Mucosa of descending colon (tissue), 3 donors: Measurements from ENCODE around the gene UGT1A9. TPM values are rescaled to one million over a fixed set of nuclear protein-coding genes. Genes with fewer than 3 reads are reported as not detected.

Experiments
- ATAC-seq: fragments of 200-7000 bp; cut with Tn5 transposase; one replicate; pipeline ENCODE4 v1.9.1; 2020; ENCODE audit warnings: mild to moderate bottlenecking, moderate library complexity
- DNase-seq, 3 donors: peaks; one replicate each; pipeline ENCODE4 v3.0.0-alpha.2; 2020
- H3K36me3 ChIP-seq: fragments of 200-600 bp; one replicate; pipeline ENCODE4 v1.8.0; 2021; ENCODE audit warnings: low read depth, mild to moderate bottlenecking
- H3K4me1 ChIP-seq: fragments of 200-600 bp; one replicate; pipeline ENCODE4 v1.8.0; 2021; ENCODE audit warnings: low read depth, mild to moderate bottlenecking
- H3K4me3 ChIP-seq: fragments of 200-600 bp; one replicate; pipeline ENCODE4 v1.8.0; 2021; ENCODE audit warnings: mild to moderate bottlenecking
- H3K9me3 ChIP-seq: fragments of 200-600 bp; one replicate; pipeline ENCODE4 v1.8.0; 2021; ENCODE audit warnings: mild to moderate bottlenecking
- intact Hi-C, 2 donors: fragments of 100-400 bp; cut with DNase I in 1 of 2; cut with micrococcal nuclease in 1 of 2; formaldehyde crosslinking; loops; one replicate each; pipeline versions ENCODE4 v1.11.0 to v1.11.1; 2022; cut with DNase I, micrococcal nuclease
- total RNA-seq, 3 donors: library from RNA; stranded (reverse); fragmentation: NEBNext Ultra II Directional in 2 of 3; extraction: Animal tissue kit (Norgen Biotek cat#: 25700) in 2 of 3; gene quantifications; one replicate each; pipeline versions ENCODE4 v1.2.1 to v1.2.4, GENCODE V29; 2021 to 2023
- TF ChIP-seq, protein P1 (sequence below): fragments of 200-600 bp; IDR thresholded peaks from one replicate; pipeline ENCODE4 v1.8.0; 2022; ENCODE audit warnings: antibody characterized with exemption, mild to moderate bottlenecking
- donor health status: DM: no; HTN: no; CAD: no; lungs with moderate emphysema.
- donor health status: DM: no; HTN: no; CAD: no.
- donor health status: DM: no; HTN: yes; CAD: no.

Gene UGT1A9
- total RNA-seq, 3 donors from 2014 or later: 3.6 to 11.4 (median 4.0) TPM

DNA sequence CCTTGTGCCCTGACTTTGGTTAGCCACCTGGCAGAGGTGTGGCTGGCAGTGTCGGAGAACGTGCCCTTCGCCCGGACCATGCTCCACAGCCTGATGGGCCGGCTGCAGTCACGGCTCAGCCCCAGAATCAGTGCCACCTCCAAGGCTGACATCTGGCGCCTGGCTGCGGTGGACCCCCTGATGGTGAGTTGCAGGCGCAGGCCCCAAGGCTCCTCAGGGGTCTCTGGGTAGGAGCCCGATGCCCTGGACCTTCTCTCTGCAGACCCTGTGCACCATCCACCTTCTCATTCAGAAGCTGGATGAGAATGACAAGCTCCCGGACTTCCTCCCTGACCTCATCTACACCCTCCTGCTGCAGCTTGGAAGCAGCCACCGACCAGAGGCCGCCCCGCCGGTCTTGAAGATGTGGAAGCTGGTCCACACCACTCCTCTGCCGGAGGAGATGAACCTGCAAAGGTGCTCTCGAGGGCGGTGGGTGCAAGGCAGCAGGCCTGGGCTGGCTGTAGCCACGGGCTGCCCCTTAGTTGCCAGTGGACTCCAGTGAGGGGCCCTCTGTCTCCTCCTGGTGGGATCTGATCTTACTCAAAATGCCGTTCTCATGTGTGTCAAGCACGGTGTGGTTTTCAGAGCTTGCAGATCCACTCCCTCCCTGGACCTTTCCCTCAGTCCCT is 150.5 kb downstream of the UGT1A9 start:
- intact Hi-C loops: no loop called here
- TF ChIP-seq, protein P1, sequence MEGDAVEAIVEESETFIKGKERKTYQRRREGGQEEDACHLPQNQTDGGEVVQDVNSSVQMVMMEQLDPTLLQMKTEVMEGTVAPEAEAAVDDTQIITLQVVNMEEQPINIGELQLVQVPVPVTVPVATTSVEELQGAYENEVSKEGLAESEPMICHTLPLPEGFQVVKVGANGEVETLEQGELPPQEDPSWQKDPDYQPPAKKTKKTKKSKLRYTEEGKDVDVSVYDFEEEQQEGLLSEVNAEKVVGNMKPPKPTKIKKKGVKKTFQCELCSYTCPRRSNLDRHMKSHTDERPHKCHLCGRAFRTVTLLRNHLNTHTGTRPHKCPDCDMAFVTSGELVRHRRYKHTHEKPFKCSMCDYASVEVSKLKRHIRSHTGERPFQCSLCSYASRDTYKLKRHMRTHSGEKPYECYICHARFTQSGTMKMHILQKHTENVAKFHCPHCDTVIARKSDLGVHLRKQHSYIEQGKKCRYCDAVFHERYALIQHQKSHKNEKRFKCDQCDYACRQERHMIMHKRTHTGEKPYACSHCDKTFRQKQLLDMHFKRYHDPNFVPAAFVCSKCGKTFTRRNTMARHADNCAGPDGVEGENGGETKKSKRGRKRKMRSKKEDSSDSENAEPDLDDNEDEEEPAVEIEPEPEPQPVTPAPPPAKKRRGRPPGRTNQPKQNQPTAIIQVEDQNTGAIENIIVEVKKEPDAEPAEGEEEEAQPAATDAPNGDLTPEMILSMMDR: no peak
- Histone ChIP-seq H3K36me3 (no peaks in the 10 kb centered on the region), H3K4me3 (no peak overlapping the region), H3K9me3 (no peaks in the 10 kb centered on the region), H3K4me1 (no peaks in the 10 kb centered on the region)
- DNase-seq (no peak), ATAC-seq (no peak)

Other genes starting within 250 kb of the UGT1A9 start
- 10 to 100 TPM; 30.6 to 32.7 (median 31.2) TPM for gene USP40, start 105.1 kb upstream of the UGT1A9 start, total RNA-seq
- 10 to 100 TPM in 2 of 3 donors, 1 to 10 TPM in 1; 7.4 to 34.2 (median 12.2) TPM for gene UGT1A8, start 54.3 kb upstream of the UGT1A9 start, total RNA-seq
- 100 to 1,000 TPM in 1 of 3 donors, 10 to 100 TPM in 2; 42.0 to 116 (median 43.9) TPM for gene UGT1A10, start 35.5 kb upstream of the UGT1A9 start, total RNA-seq
- 10 to 100 TPM in 1 of 3 donors, 1 to 10 TPM in 2; 5.4 to 19.5 (median 5.9) TPM for gene UGT1A7, start 10.0 kb downstream of the UGT1A9 start, total RNA-seq
- 10 to 100 TPM in 1 of 3 donors, 1 to 10 TPM in 2; 8.5 to 19.3 (median 8.7) TPM for gene UGT1A6, start 21.0 kb downstream of the UGT1A9 start, total RNA-seq
- gene UGT1A5, start 41.0 kb downstream of the UGT1A9 start, total RNA-seq: 1 to 10 TPM; 2.1 to 6.5 (median 2.4) TPM
- gene UGT1A4, start 46.8 kb downstream of the UGT1A9 start, total RNA-seq: 1 to 10 TPM; 2.4 to 7.0 (median 2.9) TPM
- 1 to 10 TPM; 2.6 to 4.7 (median 2.7) TPM for gene UGT1A3, start 57.1 kb downstream of the UGT1A9 start, total RNA-seq
- gene UGT1A1, start 88.4 kb downstream of the UGT1A9 start, total RNA-seq: 1 to 10 TPM; 4.0 to 7.0 (median 4.9) TPM
- gene MROH2A, start 106.4 kb downstream of the UGT1A9 start, total RNA-seq: under 1 TPM in 1 of 3 donors, not detected in 2; 0.20 TPM
- 1 to 10 TPM; 1.7 to 9.8 (median 3.6) TPM for gene HJURP, start 182.6 kb downstream of the UGT1A9 start, total RNA-seq
- gene TRPM8, start 245.5 kb downstream of the UGT1A9 start, total RNA-seq: not detected